Mucosa of descending colon (tissue), 3 donors: ENCODE data around the gene INO80B. TPM values are rescaled to one million over a fixed set of nuclear protein-coding genes. Genes with fewer than 3 reads are reported as not detected.

Experiments used
- ATAC-seq: fragments of 200-7000 bp; cut with Tn5 transposase; one replicate; pipeline ENCODE4 v1.9.1; 2020; ENCODE audit warnings: mild to moderate bottlenecking, moderate library complexity
- DNase-seq, 3 donors: peaks; one replicate each; pipeline ENCODE4 v3.0.0-alpha.2; 2020
- H3K36me3 ChIP-seq: fragments of 200-600 bp; one replicate; pipeline ENCODE4 v1.8.0; 2021; ENCODE audit warnings: low read depth, mild to moderate bottlenecking
- H3K4me1 ChIP-seq: fragments of 200-600 bp; one replicate; pipeline ENCODE4 v1.8.0; 2021; ENCODE audit warnings: low read depth, mild to moderate bottlenecking
- H3K4me3 ChIP-seq: fragments of 200-600 bp; one replicate; pipeline ENCODE4 v1.8.0; 2021; ENCODE audit warnings: mild to moderate bottlenecking
- H3K9me3 ChIP-seq: fragments of 200-600 bp; one replicate; pipeline ENCODE4 v1.8.0; 2021; ENCODE audit warnings: mild to moderate bottlenecking
- intact Hi-C, 2 donors: fragments of 100-400 bp; cut with DNase I in 1 of 2; cut with micrococcal nuclease in 1 of 2; formaldehyde crosslinking; loops; one replicate each; pipeline versions ENCODE4 v1.11.0 to v1.11.1; 2022; cut with DNase I, micrococcal nuclease
- total RNA-seq, 3 donors: library from RNA; stranded (reverse); fragmentation: NEBNext Ultra II Directional in 2 of 3; extraction: Animal tissue kit (Norgen Biotek cat#: 25700) in 2 of 3; gene quantifications; one replicate each; pipeline versions ENCODE4 v1.2.1 to v1.2.4, GENCODE V29; 2021 to 2023
- TF ChIP-seq, protein P1 (sequence below): fragments of 200-600 bp; IDR thresholded peaks from one replicate; pipeline ENCODE4 v1.8.0; 2022; ENCODE audit warnings: antibody characterized with exemption, mild to moderate bottlenecking
- donor health status: DM: no; HTN: no; CAD: no; lungs with moderate emphysema.
- donor health status: DM: no; HTN: no; CAD: no.
- donor health status: DM: no; HTN: yes; CAD: no.

Gene INO80B
- total RNA-seq, 3 donors from 2014 or later, result 25.0 to 36.5 (median 32.3) TPM

DNA sequence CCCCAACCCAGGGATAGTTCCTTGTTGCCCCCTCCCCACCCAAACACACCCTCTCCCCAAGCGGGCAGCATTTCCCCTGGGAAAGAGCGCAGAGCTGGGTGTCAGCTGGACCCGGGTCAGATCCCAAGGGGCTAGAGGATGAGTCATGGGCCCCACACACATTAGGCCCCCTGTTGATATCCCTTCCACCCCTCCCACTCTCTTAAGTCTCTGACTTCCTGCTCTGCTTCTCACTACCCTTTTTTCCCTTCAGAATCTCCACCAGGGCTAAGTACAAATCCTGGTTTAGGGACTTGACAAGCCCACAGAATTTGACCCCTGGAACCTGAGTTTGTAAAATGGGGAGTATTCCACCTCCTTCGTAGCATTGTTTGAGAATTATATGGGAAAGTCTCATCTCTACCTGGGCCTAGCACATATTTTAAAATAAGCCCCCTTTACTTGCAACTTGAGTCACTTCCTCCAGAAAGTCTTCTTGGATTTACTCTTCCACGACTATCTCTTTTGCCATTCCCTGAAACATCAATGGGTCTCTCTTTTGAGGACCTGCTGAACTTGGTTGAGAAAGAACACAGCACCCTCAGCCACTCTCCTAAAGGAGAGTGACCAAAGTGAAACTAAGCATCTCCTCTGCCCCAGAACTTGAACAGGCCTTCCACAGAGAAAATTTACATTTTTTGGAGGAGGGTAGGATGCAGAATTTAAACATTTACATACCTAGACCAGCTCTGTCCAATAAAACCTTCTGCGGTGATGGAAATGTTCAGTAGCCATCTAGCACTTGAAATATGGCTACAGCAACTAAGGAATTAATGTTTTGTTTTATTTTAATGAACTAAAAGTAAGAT lies 17.8 kb upstream of the INO80B start:
- DNase-seq, result peak in 1 of 3 donors; percentile 16
- Histone ChIP-seq H3K9me3 (no peaks in the 10 kb centered on the region), H3K4me3 (no peak overlapping the region), H3K36me3 (no peaks in the 10 kb centered on the region), H3K4me1 (peaks cover 7% of the 10 kb centered on the region)
- intact Hi-C loops, result no loop called here
- TF ChIP-seq, protein P1, sequence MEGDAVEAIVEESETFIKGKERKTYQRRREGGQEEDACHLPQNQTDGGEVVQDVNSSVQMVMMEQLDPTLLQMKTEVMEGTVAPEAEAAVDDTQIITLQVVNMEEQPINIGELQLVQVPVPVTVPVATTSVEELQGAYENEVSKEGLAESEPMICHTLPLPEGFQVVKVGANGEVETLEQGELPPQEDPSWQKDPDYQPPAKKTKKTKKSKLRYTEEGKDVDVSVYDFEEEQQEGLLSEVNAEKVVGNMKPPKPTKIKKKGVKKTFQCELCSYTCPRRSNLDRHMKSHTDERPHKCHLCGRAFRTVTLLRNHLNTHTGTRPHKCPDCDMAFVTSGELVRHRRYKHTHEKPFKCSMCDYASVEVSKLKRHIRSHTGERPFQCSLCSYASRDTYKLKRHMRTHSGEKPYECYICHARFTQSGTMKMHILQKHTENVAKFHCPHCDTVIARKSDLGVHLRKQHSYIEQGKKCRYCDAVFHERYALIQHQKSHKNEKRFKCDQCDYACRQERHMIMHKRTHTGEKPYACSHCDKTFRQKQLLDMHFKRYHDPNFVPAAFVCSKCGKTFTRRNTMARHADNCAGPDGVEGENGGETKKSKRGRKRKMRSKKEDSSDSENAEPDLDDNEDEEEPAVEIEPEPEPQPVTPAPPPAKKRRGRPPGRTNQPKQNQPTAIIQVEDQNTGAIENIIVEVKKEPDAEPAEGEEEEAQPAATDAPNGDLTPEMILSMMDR, result no peak
- ATAC-seq, result no peak

DNA sequence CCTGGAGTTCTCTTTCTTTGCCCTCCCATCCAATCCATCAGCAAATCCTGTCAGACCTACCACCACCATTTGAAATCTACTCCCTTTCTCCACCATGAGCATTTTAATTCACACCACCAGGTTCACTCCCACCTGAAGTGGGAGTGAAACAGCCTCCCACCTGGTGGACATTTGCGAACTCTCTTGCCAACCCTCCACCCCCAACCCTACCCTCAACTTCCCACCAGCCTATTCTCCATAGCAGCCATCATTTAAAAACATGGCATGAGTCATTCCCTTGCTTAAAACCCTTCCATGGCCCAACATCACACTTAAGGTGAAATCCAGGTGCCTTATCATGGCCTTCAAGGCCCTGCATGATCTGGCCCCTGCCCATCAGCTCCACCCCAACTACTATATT lies 16.6 kb upstream of the INO80B start:
- Histone ChIP-seq H3K9me3 (no peaks in the 10 kb centered on the region), H3K4me3 (no peak overlapping the region), H3K36me3 (no peaks in the 10 kb centered on the region), H3K4me1 (peaks cover 12% of the 10 kb centered on the region)
- peak in 1 of 3 donors; percentile 3 for DNase-seq
- TF ChIP-seq, protein P1, result no peak
- no peak for ATAC-seq
- intact Hi-C loops, result no loop called here

DNA sequence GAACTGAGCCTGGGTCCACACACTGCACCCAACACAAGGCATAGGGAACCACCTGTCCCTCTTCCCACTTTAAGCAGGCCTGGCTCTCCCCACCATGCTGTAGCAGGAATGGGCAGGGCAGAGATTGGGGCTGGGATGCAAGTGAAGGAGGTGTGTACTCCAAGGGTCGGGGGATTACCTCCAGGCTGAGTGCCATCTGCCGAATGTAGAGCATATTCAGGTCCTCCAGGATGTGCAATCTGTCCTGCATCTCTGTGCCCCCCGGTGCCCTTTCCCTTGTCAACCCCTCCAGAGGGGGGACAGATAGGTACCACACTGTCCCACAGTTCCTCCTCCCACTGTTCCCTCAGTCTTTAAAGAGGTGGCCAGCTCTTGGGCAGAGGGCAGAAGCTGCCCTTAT lies 15.5 kb upstream of the INO80B start:
- intact Hi-C loops, result no loop called here
- DNase-seq (no peak), ATAC-seq (no peak)
- H3K4me3 ChIP-seq, result no peak overlapping the region
- H3K36me3 ChIP-seq, result no peaks in the 10 kb centered on the region
- TF ChIP-seq, protein P1, result no peak
- no peaks in the 10 kb centered on the region for H3K9me3 ChIP-seq
- peaks cover 12% of the 10 kb centered on the region for H3K4me1 ChIP-seq

DNA sequence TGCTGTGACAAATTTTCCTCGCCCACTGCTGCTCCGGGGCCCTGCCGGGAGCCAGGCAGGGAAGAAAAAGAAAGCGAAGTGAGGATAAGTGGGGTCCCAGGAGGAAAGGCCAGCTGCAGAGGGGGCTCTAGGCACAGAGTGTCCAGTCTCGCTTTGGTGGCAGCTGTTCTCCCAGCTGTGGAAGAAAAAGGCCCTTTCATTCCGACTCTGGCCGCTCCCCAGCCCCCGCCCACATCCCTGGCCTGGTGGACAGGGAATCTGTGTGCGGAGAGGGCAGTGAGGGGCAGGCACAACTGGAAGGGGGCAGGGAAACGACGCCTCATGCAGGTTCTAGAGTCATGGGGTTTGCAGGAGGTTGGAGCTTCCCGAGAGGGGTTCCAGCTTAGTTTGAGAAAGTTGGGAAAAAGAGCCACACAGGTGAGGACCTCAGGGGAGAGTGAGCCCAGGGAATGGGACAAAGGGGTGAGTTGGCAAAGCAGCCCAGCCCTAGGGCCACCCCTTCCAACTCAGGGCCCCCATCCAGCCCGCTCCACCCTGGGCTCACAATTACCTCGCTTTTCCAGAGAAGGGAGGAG lies 15.0 kb upstream of the INO80B start:
- intact Hi-C loops, result no loop called here
- Histone ChIP-seq H3K9me3 (no peaks in the 10 kb centered on the region), H3K4me1 (peaks cover 12% of the 10 kb centered on the region), H3K36me3 (no peaks in the 10 kb centered on the region), H3K4me3 (no peak overlapping the region)
- ATAC-seq (no peak), DNase-seq (peak; percentile 58 to 71 (median 70))
- TF ChIP-seq, protein P1, result no peak

DNA sequence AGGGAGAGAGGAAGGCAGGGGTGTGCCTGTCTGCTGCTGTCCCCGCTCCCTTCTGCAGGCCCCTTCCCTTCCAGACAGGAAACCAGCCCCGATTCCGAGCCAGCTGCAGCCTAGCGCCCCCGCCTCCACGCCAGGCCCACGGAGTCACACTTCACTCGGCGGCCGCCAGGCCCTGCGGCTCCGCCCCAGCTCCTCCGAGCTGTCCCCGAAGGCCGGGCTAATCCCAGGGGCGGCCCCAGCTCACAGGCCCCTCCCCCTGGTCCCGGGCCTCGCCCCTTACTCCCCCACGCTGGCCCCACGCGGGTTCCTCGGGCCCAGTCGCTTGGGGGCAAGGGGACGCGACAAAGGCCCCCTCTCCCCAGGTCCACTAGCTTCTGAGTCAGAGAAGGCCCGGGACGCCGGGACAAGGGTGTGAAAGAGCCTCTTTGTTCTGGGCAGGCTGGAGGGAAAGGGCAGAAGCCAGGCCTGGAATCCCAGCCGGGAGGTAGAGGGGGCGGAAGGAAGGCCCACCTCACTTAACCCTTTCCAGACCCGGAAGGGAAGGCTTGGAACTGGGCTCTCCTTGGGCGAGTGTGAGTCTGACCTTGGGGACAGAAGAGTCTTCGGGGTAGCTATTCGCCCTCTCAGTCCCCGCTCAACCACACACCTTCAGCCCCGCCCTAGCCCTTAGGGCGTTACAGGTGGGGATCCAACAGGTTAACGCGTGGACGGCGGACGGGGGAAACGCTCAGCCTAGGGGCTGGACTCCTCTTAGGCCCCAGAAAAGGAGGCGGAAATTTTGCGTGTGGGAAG lies 14.3 kb upstream of the INO80B start:
- H3K9me3 ChIP-seq, result no peaks in the 10 kb centered on the region
- TF ChIP-seq, protein P1, result no peak
- ATAC-seq (peak; percentile 81), DNase-seq (peak; percentile 87 to 91 (median 90))
- no peaks in the 10 kb centered on the region for H3K36me3 ChIP-seq
- intact Hi-C loops, result no loop called here
- H3K4me3 ChIP-seq, result peak overlapping the region; percentile 38
- H3K4me1 ChIP-seq, result peaks cover 12% of the 10 kb centered on the region
